Measurements from ENCODE around the gene HSBP1L1. TPM values are rescaled to one million over a fixed set of nuclear protein-coding genes. Genes with fewer than 3 reads are reported as not detected.

The HSBP1L1 gene
- total RNA-seq, 1 experiment from 2014 or later = 5.8 TPM

- DNase-seq (ENCODE audit: low spot score) = no peak
These were observed 2.7 kb upstream of the HSBP1L1 start for GRCh38 chr18:79961527-79962291.

GRCh38 chr18:79962311-79962710 is 2.1 kb upstream of the HSBP1L1 start:
- no peak for DNase-seq (ENCODE audit: low spot score)

GRCh38 chr18:79962835-79963657 is 1.4 kb upstream of the HSBP1L1 start:
- no peak for DNase-seq (ENCODE audit: low spot score)

GRCh38 chr18:79963658-79964329 is 649 bp upstream of the HSBP1L1 start:
- no peak for DNase-seq (ENCODE audit: low spot score)

- no peak for DNase-seq (ENCODE audit: low spot score)
These were observed 868 bp downstream of the HSBP1L1 start for GRCh38 chr18:79965119-79965902.

GRCh38 chr18:79970419-79971133 is 6.1 kb downstream of the HSBP1L1 start:
- no peak for DNase-seq (ENCODE audit: low spot score)

GRCh38 chr18:79971211-79971952 is 6.9 kb downstream of the HSBP1L1 start:
- DNase-seq (ENCODE audit: low spot score) = no peak

- no peak for DNase-seq (ENCODE audit: low spot score)
These were observed 7.5 kb downstream of the HSBP1L1 start for GRCh38 chr18:79971986-79972385.

GRCh38 chr18:79972720-79973119 is 8.3 kb downstream of the HSBP1L1 start:
- no peak for DNase-seq (ENCODE audit: low spot score)

- DNase-seq (ENCODE audit: low spot score) = no peak
These were observed 9.1 kb downstream of the HSBP1L1 start for GRCh38 chr18:79973517-79973916.

GRCh38 chr18:79974025-79974654 is 9.7 kb downstream of the HSBP1L1 start:
- DNase-seq (ENCODE audit: low spot score) = no peak

GRCh38 chr18:79975043-79975442 is 10.6 kb downstream of the HSBP1L1 start:
- DNase-seq (ENCODE audit: low spot score) = no peak

GRCh38 chr18:79975985-79976680 is 11.7 kb downstream of the HSBP1L1 start:
- DNase-seq (ENCODE audit: low spot score) = no peak

GRCh38 chr18:79979843-79980242 is 15.4 kb downstream of the HSBP1L1 start:
- no peak for DNase-seq (ENCODE audit: low spot score)

GRCh38 chr18:79980585-79980984 is 16.1 kb downstream of the HSBP1L1 start:
- DNase-seq (ENCODE audit: low spot score) = no peak

GRCh38 chr18:79982736-79983135 is 18.3 kb downstream of the HSBP1L1 start:
- DNase-seq (ENCODE audit: low spot score) = no peak

GRCh38 chr18:79983253-79983652 is 18.8 kb downstream of the HSBP1L1 start:
- DNase-seq (ENCODE audit: low spot score) = no peak

- no peak for DNase-seq (ENCODE audit: low spot score)
These were observed 19.4 kb downstream of the HSBP1L1 start for GRCh38 chr18:79983793-79984192.

- no peak for DNase-seq (ENCODE audit: low spot score)
These were observed 20.7 kb downstream of the HSBP1L1 start for GRCh38 chr18:79985172-79985571.
